Gastrocnemius medialis (tissue), 4 donors: Measurements from ENCODE around the gene FYB2.

Source experiments
- POLR2A ChIP-seq, 2 donors: fragments of 450-650 bp; IDR thresholded peaks; one replicate each; pipeline ENCODE4 v1.6.1; 2017; ENCODE audit warnings: antibody characterized with exemption in 2 of 2, mild to moderate bottlenecking in 2 of 2, moderate library complexity in 2 of 2
- TF ChIP-seq, protein P1 (sequence below), 5 experiments: fragments of 450-650 bp in 3 of 5; fragments of 200-600 bp in 2 of 5; sonication (generic) in 2 of 5; IDR thresholded peaks in 4 of 5; conservative IDR thresholded peaks in 1 of 5; 1 replicate in 4 of 5; 2 replicates in 1 of 5; pipeline ENCODE4 v1.5.1; 2016 to 2019; ENCODE audit warnings: antibody characterized with exemption in 5 of 5, mild to moderate bottlenecking in 3 of 5, moderate library complexity in 3 of 5

DNA sequence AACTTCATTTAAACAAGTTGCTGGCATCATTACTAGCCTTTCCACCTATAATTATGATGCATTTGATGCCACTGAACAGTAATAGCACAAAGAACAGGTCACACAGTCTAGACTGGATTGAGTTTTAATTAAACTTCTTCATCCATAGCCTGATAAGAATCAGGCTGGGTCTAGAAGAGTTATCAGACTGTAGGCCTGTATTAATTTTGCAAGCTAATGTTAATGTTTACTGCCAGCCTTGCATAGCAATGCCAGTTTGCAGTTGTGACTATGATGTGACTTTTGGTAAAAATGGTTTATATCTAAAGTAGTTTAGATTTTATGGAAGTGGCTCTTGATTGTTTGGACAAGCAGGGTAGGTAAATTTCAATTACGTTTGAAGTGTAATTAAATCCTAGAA, 106.1 kb downstream of the FYB2 start:
- TF ChIP-seq, protein P1, sequence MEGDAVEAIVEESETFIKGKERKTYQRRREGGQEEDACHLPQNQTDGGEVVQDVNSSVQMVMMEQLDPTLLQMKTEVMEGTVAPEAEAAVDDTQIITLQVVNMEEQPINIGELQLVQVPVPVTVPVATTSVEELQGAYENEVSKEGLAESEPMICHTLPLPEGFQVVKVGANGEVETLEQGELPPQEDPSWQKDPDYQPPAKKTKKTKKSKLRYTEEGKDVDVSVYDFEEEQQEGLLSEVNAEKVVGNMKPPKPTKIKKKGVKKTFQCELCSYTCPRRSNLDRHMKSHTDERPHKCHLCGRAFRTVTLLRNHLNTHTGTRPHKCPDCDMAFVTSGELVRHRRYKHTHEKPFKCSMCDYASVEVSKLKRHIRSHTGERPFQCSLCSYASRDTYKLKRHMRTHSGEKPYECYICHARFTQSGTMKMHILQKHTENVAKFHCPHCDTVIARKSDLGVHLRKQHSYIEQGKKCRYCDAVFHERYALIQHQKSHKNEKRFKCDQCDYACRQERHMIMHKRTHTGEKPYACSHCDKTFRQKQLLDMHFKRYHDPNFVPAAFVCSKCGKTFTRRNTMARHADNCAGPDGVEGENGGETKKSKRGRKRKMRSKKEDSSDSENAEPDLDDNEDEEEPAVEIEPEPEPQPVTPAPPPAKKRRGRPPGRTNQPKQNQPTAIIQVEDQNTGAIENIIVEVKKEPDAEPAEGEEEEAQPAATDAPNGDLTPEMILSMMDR (IDR thresholded peaks at IDR 0.05 in 4 of 5, conservative IDR thresholded peaks at IDR 0.05 in 1 of 5) = no peak
- TF ChIP-seq POLR2A (IDR thresholded peaks at IDR 0.05) = no peak
